GM18499 (cell line): ENCODE results near the gene WDR45B.

ENCODE experiments used
- ATAC-seq: cut with Tn5 transposase; IDR thresholded peaks from one replicate; pipeline ENCODE4 v1.9.1; 2021; ENCODE audit warnings: moderate number of reproducible peaks; ENCODE audit not compliant: insufficient read depth, unreplicated experiment

WDR45B gene

GRCh38 chr17:82648165-82648668 is at the start of gene WDR45B:
Gene WDR45B (minus strand): TSS chr17:82648444. CDS start chr17:82648340, 104 bp downstream.
- peak; percentile 27 for ATAC-seq

DNA sequence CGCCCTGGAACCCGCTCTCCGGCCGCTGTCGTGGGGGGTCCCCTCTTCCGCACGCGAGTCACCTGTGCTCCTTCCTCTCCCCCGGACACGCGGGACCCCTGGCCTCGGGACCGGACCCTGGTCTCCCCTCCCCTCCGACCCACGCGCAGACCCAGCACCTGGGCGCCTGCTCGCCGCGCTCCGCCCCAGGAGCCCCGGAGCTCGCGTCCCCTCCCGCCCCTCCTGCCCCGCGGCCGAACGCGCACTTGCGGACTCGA is 49.5 kb upstream of the WDR45B start:
- ATAC-seq = no peak

GRCh38 chr17:82696916-82697807 is 48.9 kb upstream of the WDR45B start:
- no peak for ATAC-seq

DNA sequence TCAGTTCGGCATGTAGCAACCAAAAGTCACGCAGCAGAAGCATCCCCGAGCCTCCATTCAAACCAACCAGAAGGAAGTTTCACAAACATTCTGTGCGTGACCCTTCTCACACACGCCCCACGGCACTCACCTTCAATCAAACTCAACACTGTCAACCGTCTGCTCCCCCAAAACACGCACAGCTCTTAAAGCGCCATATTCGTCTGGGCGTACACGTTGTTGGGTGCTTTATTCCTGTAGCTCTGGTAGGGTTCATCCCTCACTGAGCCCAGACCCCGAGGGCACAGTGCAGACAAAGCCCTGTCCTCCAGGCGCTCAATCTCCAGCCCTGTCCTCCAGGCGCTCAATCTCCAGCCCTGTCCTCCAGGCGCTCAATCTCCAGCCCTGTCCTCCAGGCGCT is 48.0 kb upstream of the WDR45B start:
- no peak for ATAC-seq

- no peak for ATAC-seq
These were observed 46.4 kb upstream of the WDR45B start for GRCh38 chr17:82694647-82695046.

DNA sequence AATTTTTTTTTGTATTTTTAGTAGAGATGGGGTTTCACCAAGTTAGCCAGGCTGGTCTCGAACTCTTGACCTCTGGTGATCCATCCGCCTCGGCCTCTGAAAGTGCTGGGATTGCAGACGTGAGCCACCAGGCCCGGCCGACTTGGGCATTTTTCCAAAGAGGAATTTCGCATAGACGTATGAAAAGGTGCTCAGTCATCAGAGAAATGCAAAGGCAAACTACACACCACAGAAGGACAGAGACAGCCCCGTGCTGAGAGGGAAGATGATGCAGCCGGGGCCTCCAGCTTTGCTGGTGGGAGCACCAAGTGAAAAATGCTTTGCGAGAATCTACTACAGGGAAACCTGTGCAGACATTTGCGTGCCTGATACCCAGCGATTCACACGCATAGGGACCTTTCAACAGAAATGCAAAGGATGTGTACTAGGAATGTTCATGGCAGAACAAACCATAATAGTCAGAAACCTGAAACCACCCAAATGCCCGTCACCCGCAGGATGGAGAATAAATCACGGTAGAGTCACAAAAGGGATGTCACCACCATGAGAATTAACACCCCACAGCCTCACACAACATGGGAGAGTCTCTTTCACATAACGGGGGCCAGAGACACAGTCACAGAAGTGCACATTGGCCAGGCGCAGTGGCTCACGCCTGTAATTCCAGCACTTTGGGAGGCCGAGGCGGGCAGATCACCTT is 45.1 kb upstream of the WDR45B start:
- no peak for ATAC-seq

- ATAC-seq = no peak
These were observed 44.0 kb upstream of the WDR45B start for GRCh38 chr17:82692268-82692667.

GRCh38 chr17:82691714-82692113 is 43.5 kb upstream of the WDR45B start:
- ATAC-seq = no peak

DNA sequence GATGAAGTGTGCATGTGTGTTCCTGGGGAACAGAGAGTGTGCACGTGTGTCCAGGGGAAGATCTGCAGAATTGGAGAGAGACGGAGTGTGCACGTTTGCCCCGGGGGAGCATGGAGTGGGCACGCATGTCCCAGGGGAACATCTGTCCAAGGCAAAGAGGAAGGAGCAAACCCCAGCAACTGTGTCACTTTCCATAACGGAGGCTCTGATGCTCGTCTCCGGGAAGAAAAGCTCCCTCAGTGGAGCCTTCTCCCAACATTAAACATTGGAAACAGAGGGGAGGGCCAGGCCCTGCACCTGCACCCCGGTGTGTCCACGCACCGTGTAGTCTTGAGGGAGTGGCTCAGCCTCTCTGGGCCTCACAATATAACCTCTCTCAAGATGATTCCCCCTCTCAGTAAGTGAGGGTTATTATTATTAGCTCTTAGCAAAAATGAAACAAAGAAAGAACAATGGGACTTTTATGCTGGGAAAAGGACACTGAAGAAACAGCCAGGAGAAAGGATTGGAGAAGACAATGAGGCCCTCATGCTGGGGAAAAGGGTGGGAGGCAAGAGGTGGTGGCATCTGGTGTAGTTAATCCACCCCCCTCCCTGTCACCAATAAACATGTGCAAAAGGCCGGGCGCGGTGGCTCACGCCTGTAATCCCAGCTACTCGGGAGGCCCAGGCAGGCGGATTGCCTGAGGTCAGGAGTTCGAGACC is 42.7 kb upstream of the WDR45B start:
- ATAC-seq = no peak

DNA sequence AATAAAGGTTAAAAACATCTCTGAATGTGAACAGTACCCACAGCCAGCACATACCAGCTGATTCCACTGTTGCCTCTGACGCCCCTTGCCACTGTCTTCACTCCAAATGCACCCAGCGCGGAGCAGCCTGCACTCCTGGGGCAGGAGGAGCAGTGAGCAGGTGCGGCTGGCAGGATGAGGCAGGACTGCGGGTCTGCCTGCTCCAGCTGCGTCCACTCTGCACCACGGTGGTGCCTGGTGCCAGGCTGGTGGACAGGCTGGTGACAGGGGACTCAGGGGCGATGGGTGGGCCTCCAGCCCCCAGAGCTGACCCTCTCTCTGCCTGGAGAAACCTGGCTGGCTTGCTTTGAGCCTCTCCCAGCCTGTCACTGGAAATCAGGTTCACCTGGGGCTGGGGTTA is 40.8 kb upstream of the WDR45B start:
- ATAC-seq = no peak

DNA sequence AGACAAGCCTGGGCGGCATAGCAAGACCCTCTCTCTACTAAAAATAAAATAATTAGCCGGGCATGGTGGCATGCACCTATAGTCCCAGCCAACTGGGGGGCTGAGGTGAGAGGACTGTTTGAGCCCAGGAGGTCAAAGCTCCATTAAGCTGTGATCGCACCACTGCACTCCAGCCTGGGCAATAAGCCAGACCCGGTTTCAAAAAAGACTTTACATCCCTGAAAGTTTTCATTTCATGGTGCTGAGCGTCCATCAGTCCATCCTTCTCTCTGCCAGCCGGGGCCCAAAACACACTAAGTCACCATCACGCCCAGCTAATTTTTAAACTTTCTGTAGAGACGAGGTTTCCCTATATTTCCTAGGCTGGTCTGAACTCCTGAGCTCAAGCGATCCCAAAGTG is 39.6 kb upstream of the WDR45B start:
- no peak for ATAC-seq

- ATAC-seq = no peak
These were observed 39.2 kb upstream of the WDR45B start for GRCh38 chr17:82687375-82687861.

- ATAC-seq = no peak
These were observed 38.4 kb upstream of the WDR45B start for GRCh38 chr17:82686366-82687324.

- ATAC-seq = no peak
These were observed 37.0 kb upstream of the WDR45B start for GRCh38 chr17:82685291-82685690.

DNA sequence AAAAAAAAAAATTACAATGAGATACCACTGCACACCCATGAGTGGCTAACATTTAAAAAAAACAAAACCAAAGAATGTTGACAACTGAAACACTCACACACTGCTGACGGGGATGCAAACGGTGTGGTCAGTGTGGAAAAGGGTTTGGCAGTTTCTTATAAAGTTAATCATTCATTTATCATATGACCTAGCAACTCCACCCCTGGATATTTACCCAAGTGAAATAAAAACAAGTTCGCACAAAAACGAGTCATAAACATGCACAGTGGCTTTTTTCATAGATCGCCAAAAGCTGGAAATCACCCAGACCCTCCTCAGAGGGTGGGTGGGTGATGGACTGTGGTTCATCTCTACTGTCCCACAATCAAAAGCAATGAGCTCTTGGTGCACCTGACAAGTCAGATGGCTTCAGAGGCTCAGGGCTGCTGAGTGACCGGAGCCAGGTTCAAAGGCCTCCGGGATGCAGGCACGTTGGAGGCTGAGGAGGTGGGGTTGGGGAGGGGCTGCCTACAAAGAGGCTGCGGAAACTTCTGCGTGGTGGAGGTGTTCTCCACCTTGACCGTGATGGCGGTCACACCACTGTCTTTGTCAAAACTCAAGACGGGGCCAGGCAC is 36.1 kb upstream of the WDR45B start:
- ATAC-seq = no peak

DNA sequence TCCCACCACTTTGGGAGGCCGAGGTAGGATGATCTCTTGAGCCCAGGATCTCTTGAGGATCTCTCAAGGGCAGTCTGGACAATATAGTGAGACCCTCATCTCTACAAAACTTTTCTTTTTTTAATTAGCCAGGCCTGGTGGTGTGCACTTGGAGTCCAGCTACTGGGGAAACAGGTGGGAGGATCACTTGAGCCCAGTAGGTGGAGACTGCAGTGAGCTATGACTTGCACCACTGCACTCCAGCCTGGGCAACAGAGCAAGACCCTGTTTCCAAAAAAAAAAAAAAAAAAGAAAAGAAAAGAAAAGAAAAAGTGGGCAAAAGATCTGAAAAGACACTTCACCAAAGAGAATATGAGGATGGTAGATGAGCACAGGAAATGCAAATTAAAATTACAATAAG is 35.3 kb upstream of the WDR45B start:
- no peak for ATAC-seq

GRCh38 chr17:82681547-82681946 is 33.3 kb upstream of the WDR45B start:
- no peak for ATAC-seq

DNA sequence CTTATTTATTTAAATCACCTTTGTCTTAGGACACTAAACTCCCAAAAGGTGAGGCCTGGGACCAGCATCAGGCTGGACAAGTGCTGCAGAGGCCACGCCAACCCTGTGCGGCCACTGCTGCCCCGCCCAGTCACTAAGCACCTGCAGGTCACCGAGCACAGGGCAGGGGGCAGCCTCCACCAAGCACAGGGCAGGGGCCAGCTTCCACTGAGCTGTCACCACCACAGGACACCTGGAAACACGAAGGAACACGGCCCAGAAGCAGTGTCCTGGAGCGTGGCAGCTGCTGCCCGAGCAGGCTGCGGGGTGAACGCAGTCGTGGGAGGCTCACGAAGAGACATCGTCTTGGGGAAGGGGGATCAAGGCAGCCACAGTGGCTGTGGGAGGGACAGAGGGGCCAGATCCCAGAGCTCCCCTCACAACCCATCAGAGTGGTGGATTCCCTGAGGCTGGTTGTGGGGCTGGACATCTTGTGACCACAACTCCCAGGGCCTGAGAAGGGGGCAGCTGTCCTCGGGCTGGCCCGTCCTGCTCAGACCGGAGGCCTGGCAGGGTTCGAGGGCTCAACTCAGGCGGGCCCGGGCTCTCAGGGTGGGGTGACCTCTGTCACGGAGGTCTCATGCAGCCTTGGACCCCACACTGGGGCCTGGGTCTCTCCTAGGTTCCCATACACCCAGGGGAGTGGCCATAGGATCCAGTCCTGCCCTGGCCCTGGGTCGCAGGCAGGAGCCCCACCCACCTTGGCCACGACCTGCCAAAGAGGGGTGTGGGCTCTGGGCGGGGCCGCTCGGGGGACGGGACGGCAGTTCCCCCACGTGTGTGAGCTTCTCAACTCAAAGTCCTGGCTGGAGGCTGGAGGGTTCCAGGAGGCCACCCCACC is 31.6 kb upstream of the WDR45B start:
- ATAC-seq = no peak
